ENCODE data around the gene VPS13A. TPM values are rescaled to one million over a fixed set of nuclear protein-coding genes. Genes with fewer than 3 reads are reported as not detected.

VPS13A gene
- 10 to 100 TPM; 22.5 to 58.9 (median 39.0) TPM for total RNA-seq

DNA sequence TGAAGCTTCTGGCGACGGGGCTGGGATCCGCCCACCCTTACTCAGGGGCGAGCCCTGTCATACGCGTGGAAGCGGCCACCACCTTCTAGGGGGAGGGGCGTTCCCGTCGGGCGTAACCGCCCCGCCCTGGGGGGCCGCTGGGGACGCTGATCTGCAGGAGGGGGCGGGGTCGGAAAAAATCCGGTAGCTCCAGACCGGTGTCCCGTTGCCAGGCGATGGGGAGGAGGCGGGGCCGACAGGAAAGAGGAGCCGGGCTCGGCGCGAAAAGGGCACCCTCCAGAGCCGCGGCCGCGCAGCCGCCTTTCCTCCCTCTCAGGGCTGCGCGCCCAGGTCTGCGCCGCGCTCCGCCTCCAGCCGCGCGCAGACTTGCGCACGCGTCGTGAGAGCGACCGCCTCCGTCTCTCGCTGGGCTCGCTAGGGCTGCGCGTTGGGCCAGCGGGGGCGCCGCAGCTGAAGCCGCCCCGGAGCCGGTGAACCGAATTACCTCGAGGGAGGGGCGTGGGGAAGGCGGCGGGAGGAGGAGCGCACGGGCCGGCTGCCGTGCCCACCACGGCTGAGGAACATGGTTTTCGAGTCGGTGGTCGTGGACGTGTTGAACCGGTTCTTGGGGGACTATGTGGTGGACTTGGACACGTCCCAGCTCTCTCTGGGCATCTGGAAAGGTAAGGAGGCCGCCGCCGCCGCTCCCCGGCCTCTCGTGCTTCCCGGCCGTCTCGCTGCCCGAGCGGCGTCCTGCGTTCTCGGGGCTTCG, at the start of gene VPS13A:
VPS13A (plus strand) TSS at position 392 of the 751 bp plus-strand sequence; CDS start at position 563, 171 bp downstream.
- Histone ChIP-seq H3K9me3 (no peaks in the 10 kb centered on the region), H3K36me3 (no peaks in the 10 kb centered on the region), H3K27me3 (no peaks in the 10 kb centered on the region), H3K4me3 (peak within 1 kb of the TSS; percentile 79 to 81), H3K27ac (peak within 1 kb of the TSS; percentile 82 to 93), H3K4me1 (no peaks in the 10 kb centered on the region)
- intact Hi-C loops (cut with DNase I; ENCODE audit: low total_unique reads), result no loop called here
- TF ChIP-seq CTCF (IDR thresholded peaks at IDR 0.05), result peak in 3 of 4 experiments; percentile 38 to 40 (median 39)
- TF ChIP-seq POLR2A (IDR thresholded peaks at IDR 0.05), result peak; percentile 69 to 71
- peak; percentile 94 to 95 for DNase-seq

DNA sequence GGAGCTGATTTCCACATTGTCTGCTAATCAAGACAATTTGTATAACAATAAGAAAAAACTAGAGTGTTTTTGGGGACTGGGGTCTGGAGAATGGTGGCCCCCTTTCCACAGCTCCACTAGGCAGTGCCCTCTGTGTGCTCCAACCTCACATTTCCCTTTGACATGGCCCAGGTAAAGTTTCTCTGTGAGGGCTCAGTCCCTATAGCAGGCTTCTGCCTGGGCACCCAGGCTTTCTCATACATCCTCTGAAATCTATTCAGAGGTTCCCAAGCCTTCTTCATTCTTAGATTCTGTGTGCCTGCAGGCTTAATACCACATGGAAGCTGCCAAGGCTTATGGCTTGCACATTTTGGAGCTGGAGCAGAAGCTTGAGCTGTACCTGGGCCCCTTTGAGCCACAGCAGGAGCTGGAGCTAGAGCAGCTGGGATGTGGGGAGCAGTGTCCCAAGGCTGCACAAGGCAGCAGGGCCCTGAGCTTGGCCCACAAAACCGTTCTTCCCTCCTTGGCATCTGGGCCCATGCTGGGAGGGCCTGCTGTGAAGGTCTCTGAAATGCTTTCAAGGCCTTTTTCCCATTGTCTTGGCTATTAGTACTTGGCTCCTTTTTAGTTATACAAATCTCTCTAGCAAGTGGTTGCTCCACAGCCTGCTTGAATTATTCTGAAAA, 49.1 kb upstream of the VPS13A start:
- no peak for DNase-seq
- TF ChIP-seq POLR2A (IDR thresholded peaks at IDR 0.05) (no peak), CTCF (IDR thresholded peaks at IDR 0.05) (no peak)
- Histone ChIP-seq H3K4me1 (no peaks in the 10 kb centered on the region), H3K4me3 (no peak overlapping the region), H3K36me3 (no peaks in the 10 kb centered on the region), H3K27me3 (no peaks in the 10 kb centered on the region), H3K27ac (no peak overlapping the region), H3K9me3 (peaks cover 0 to 6% of the 10 kb centered on the region in 2 donors)
- intact Hi-C loops (cut with DNase I; ENCODE audit: low total_unique reads), result no loop called here

DNA sequence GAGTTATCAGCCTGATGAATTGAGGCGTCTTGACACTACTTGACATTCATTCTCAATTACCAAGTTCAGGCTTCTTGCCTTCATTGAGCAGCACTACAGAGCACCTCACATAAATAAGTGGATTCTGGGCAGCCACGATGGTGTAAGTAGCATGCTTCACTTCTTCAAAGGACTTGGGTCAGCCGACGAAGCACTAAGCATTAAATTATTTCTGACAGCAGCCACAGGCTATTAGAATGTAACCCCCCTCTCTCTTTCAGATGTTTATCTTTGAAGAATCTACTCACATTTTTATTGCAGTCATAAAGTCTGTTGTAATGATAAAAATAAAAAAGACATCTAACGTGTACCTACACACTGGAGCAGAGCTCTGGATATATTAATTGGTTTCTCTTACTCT, 45.9 kb upstream of the VPS13A start:
- Histone ChIP-seq H3K9me3 (peaks cover 0 to 6% of the 10 kb centered on the region in 2 donors), H3K27me3 (no peaks in the 10 kb centered on the region), H3K4me1 (no peaks in the 10 kb centered on the region), H3K27ac (no peak overlapping the region), H3K36me3 (no peaks in the 10 kb centered on the region), H3K4me3 (no peak overlapping the region)
- no peak for DNase-seq
- intact Hi-C loops (cut with DNase I; ENCODE audit: low total_unique reads), result no loop called here
- no peak for TF ChIP-seq POLR2A (IDR thresholded peaks at IDR 0.05)
- TF ChIP-seq CTCF (IDR thresholded peaks at IDR 0.05), result no peak

- TF ChIP-seq CTCF (IDR thresholded peaks at IDR 0.05) (no peak), POLR2A (IDR thresholded peaks at IDR 0.05) (no peak)
- Histone ChIP-seq H3K9me3 (peaks cover 0 to 6% of the 10 kb centered on the region in 2 donors), H3K4me3 (no peak overlapping the region), H3K27me3 (no peaks in the 10 kb centered on the region), H3K27ac (no peak overlapping the region), H3K36me3 (no peaks in the 10 kb centered on the region), H3K4me1 (no peaks in the 10 kb centered on the region)
- DNase-seq, result no peak
- intact Hi-C loops (cut with DNase I; ENCODE audit: low total_unique reads), result no loop called here
Observed at GRCh38 chr9:77133011-77133410, 44.3 kb upstream of the VPS13A start.

- no peaks in the 10 kb centered on the region for H3K9me3 ChIP-seq
- no peak for DNase-seq
- no peak overlapping the region for H3K4me3 ChIP-seq
- H3K27ac ChIP-seq, result no peak overlapping the region
- intact Hi-C loops (cut with DNase I; ENCODE audit: low total_unique reads), result no loop called here
- H3K27me3 ChIP-seq, result no peaks in the 10 kb centered on the region
- H3K4me1 ChIP-seq, result no peaks in the 10 kb centered on the region
- no peaks in the 10 kb centered on the region for H3K36me3 ChIP-seq
- TF ChIP-seq CTCF (IDR thresholded peaks at IDR 0.05) (no peak), POLR2A (IDR thresholded peaks at IDR 0.05) (no peak)
Observed at GRCh38 chr9:77142366-77142765, 35.0 kb upstream of the VPS13A start.

All from uterus (tissue), 4 donors.